Measurements from ENCODE around the gene PACRG. TPM values are rescaled to one million over a fixed set of nuclear protein-coding genes. Genes with fewer than 3 reads are reported as not detected.
"Not testable (repeated sequence)": the region's sequence is repeated elsewhere in the genome, so short reads cannot be mapped to it uniquely, and the experiment has no call there.

The PACRG gene
- total RNA-seq, result 1 to 10 TPM in 1 of 4 donors, under 1 TPM in 1, not detected in 2; 0.95 to 1.3 TPM

DNA sequence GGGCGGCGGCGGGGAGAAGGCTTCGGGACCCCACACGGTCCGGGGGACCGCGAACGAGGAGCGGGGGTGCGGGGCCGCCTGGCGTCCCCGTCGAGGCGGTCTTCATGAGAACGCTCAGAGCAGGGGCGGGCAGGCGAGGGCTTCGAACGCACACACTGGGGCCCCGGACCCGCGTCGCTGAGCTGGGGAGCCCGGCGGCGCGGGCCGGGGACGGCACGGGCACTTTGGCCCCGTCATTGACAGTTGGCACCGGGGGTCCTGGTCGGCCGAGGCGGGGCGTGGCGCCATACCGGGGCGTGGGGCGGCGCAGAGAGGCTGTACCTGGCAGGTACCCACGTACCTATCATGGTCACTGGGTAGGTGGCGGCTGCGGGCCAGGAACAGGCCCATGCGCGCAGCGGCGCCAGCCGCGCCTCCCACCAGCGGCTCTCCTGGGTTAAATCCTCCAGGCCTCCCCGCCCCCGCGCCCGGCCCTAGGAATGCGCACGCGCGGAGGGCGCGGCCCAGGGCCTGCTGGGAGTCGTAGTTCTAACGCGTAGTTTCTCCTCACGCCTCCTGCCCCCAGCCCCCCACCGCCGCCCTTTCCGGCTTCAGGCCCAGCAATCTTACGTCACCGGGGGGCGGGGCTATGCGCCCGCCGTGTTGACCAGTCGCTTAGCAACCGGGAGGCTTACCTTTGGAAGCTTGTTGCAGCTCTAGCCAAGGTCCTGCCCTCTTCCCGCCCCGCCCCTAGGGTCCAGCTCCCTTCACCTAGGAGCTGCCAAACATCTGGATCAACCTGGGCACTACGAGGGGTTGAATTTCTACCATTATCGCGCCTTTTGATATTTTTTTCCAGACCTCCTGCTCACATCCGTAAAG, at the start of gene PACRG, which contains the start of gene PRKN:
Gene PACRG, plus strand, starts transcription at position 653 of the 861 bp plus-strand sequence.
Gene PRKN, minus strand, starts transcription at position 445 of the 861 bp plus-strand sequence.
- no peaks in the 10 kb centered on the region for H3K27me3 ChIP-seq
- H3K4me3 ChIP-seq, result peak within 1 kb of the TSS; percentile 70 to 95 (median 86)
- peaks cover 0 to 20% (median 3%) of the 10 kb centered on the region in 3 donors for H3K4me1 ChIP-seq
- intact Hi-C loops (cut with DNase I), result no loop called here
- WGBS, 2 donors, result 2 to 9% methylated on average over 5 to 13 of the region's 84 CpGs
- peak in 3 of 4 donors; percentile 37 to 91 (median 86) for TF ChIP-seq POLR2A (IDR thresholded peaks at IDR 0.05)
- TF ChIP-seq, protein P1, sequence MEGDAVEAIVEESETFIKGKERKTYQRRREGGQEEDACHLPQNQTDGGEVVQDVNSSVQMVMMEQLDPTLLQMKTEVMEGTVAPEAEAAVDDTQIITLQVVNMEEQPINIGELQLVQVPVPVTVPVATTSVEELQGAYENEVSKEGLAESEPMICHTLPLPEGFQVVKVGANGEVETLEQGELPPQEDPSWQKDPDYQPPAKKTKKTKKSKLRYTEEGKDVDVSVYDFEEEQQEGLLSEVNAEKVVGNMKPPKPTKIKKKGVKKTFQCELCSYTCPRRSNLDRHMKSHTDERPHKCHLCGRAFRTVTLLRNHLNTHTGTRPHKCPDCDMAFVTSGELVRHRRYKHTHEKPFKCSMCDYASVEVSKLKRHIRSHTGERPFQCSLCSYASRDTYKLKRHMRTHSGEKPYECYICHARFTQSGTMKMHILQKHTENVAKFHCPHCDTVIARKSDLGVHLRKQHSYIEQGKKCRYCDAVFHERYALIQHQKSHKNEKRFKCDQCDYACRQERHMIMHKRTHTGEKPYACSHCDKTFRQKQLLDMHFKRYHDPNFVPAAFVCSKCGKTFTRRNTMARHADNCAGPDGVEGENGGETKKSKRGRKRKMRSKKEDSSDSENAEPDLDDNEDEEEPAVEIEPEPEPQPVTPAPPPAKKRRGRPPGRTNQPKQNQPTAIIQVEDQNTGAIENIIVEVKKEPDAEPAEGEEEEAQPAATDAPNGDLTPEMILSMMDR (IDR thresholded peaks at IDR 0.05), result peak in 1 of 6 experiments; percentile 5
- no peaks in the 10 kb centered on the region for H3K36me3 ChIP-seq
- no peaks in the 10 kb centered on the region for H3K9me3 ChIP-seq
- H3K27ac ChIP-seq, result peak within 1 kb of the TSS; percentile 85 to 96 (median 92)
- peak; percentile 88 for DNase-seq

DNA sequence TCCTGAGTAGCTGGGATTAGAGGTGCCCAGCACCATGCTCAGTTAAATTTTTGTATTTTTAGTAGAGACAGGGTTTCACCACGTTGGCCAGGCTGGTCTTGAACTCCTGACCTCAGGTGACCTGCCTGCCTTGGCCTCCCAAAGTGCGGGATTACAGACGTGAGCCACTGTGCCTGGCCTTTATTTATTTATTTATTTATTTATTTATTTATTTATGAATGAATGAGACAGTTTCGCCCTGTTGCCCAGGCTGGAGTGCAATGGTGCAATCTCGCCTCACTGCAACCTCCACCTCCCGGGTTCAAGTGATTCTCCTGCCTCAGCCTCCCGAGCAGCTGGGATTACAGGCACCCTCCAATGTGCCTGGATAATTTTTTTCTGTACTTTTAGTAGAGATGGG, 48.9 kb upstream of the PACRG start:
- H3K9me3 ChIP-seq; DNase-seq; H3K4me3 ChIP-seq; H3K27me3 ChIP-seq; intact Hi-C loops (cut with DNase I); H3K36me3 ChIP-seq; H3K27ac ChIP-seq: not testable (repeated sequence)
- peaks cover 0 to 18% (median 3%) of the 10 kb centered on the region in 3 donors for H3K4me1 ChIP-seq
- 95 to 97% methylated on average over 7 of the region's 7 CpGs for WGBS, 2 donors

DNA sequence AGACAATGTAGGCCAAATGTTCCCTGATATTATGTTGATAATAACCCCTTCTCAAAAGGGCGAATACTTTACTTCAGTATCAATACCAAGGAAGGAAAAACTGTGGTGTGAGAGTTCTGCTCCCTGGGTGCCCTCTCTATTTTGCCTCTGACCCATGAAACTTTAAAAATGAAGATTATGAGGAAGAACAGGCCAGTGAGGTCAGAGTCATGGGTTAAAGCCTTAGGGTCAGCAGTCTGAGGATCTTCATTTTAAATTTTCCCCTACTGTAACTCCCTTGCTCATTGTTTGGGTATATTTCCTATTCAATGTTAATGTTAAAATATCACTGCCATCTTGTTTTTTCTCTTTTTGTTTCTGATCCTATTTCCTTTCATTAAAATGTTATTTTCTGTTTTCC, 48.1 kb upstream of the PACRG start:
- Histone ChIP-seq H3K36me3 (no peaks in the 10 kb centered on the region), H3K4me3 (no peak overlapping the region), H3K27me3 (no peaks in the 10 kb centered on the region), H3K9me3 (no peaks in the 10 kb centered on the region), H3K4me1 (peaks cover 3 to 22% (median 7%) of the 10 kb centered on the region in 3 donors), H3K27ac (no peak overlapping the region)
- WGBS, 2 donors, result 90 to 93% methylated on average over 1 of the region's 1 CpG
- TF ChIP-seq, protein P1 (IDR thresholded peaks at IDR 0.05), result no peak
- no peak for TF ChIP-seq POLR2A (IDR thresholded peaks at IDR 0.05)
- no peak for DNase-seq
- intact Hi-C loops (cut with DNase I), result no loop called here

DNA sequence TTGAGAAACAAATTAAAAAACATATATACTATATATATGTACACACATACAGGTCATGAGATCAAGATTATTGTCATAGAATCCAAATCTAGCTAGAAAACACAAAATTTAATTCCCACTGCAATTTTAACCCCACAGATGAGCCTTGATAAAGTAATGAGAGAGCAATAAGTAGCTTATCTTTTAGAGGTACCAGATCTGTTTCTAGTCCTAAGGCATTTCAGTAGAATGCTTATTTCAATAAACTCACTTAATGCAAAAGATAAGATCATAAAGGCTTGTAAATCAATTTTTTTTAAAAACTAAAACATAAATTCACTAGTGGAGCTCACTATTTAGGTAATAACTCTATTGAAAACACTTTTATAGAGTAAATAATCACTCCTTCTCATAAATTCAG, 47.4 kb upstream of the PACRG start:
- Histone ChIP-seq H3K9me3 (no peaks in the 10 kb centered on the region), H3K36me3 (no peaks in the 10 kb centered on the region), H3K27me3 (no peaks in the 10 kb centered on the region), H3K4me3 (no peak overlapping the region), H3K4me1 (peaks cover 3 to 25% (median 9%) of the 10 kb centered on the region in 3 donors), H3K27ac (no peak overlapping the region)
- no peak for DNase-seq
- intact Hi-C loops (cut with DNase I), result no loop called here
- TF ChIP-seq POLR2A (IDR thresholded peaks at IDR 0.05), result no peak
- TF ChIP-seq, protein P1 (IDR thresholded peaks at IDR 0.05), result no peak

DNA sequence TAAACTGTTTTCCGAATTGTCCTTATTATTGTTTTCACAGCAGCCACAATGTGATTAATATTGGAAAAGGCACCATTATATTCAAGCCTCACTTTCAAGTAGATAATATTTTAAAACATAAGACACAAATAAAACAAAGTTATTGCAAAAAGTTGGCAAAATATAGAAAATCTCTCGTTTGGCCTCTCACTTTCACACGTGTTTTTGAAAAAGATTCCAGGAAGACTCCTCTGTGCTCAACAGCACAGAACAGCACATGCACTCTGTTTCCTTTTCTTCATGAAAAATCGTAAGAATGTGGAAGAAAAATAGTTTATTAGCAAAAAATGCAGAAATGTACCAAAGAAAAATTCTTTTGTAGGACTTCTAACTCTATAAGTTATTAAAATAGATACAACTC, 46.9 kb upstream of the PACRG start:
- H3K4me3 ChIP-seq, result no peak overlapping the region
- H3K36me3 ChIP-seq, result no peaks in the 10 kb centered on the region
- WGBS, 2 donors, result 70 to 80% methylated on average over 4 of the region's 4 CpGs
- no peaks in the 10 kb centered on the region for H3K9me3 ChIP-seq
- H3K27me3 ChIP-seq, result no peaks in the 10 kb centered on the region
- no peak for DNase-seq
- H3K4me1 ChIP-seq, result peaks cover 3 to 28% (median 9%) of the 10 kb centered on the region in 3 donors
- intact Hi-C loops (cut with DNase I), result no loop called here
- TF ChIP-seq, protein P1 (IDR thresholded peaks at IDR 0.05), result no peak
- no peak for TF ChIP-seq POLR2A (IDR thresholded peaks at IDR 0.05)
- H3K27ac ChIP-seq, result no peak overlapping the region
